ENCODE measurements around the gene ELMOD1.
"Not testable (repeated sequence)": the region's sequence is repeated elsewhere in the genome, so short reads cannot be mapped to it uniquely, and the experiment has no call there.

Gene ELMOD1

DNA sequence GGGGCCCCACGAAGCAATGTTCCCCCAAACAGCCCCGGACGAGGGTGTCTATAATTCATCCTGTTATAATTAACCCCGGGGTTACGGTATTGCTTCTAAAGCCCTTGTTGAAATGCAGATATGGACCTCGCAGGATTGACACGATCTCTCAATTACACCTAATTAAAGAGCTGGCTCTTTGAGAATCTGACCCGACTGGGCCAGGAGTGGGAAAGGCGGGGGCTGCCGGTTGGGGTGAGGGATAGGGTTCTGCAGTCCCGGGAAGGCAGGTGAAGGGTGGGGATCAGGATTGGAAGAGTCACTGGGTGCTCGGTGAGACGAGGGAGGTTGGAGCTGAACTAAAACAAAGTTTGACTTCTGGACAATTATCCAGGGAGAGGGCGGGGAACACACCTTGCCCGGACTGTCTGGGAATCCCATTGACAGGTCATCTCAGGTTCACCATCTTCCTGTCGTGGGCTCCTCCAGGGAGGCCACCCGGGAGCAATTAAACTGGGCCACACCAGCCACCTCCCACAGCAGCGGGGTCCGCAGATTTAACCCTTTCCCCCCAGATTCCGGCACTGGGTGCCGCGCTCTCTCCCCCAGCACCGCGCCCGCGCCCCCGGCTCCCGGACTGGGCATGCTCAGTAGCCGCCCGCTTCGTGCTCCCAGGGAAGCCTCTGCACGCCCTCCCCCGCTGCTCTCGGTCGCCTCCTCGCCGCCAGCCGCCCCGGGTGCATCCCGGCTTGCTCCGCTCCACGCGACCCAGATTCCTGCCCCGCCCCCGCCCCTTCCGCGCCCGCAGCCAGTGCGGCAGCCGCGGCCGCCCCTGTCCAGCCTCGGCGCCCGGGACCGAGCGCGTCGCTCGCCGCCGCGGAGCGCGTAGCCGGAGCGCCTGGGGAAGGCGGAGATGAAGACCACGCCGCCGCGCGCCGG, at the start of gene ELMOD1:
ELMOD1 (plus strand) TSS at position 688 of the 918 bp plus-strand sequence. CDS start 27,043 bp downstream, outside the sequence.
- Mint-ChIP-seq H3K4me1 (ENCODE audit: low read depth) (peaks cover 20% of the 10 kb centered on the region), H3K27ac (peak within 1 kb of the TSS; percentile 47), H3K9me3 (peaks cover 4% of the 10 kb centered on the region), H3K36me3 (ENCODE audit: low read depth) (no peaks in the 10 kb centered on the region), H3K27me3 (ENCODE audit: low read depth) (peaks cover 93% of the 10 kb centered on the region), H3K4me3 (peak within 1 kb of the TSS; percentile 83)

DNA sequence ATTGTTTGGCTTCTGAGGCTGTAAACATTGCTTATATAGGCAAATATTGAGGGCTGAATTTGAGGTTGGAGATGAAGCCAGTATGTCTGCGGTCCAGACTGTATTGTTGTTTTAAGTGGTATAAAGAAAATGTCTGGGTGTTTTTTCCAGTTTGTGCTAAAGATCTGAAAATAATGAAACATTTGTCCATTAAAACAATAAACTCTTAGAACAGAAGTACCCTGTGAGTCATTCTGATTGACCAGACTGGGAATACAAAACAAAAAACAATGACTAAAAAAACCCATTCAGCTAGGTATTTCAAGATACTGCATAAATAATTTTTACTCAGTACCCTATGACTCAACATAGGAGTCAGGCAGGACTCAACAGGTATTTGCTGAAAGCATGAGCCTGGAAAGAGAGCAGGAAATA, 45.8 kb upstream of the ELMOD1 start:
- Mint-ChIP-seq H3K4me3 (no peak overlapping the region), H3K9me3 (no peaks in the 10 kb centered on the region), H3K36me3 (ENCODE audit: low read depth) (peaks cover 10% of the 10 kb centered on the region), H3K27ac (no peak overlapping the region), H3K27me3 (ENCODE audit: low read depth) (no peaks in the 10 kb centered on the region), H3K4me1 (ENCODE audit: low read depth) (no peaks in the 10 kb centered on the region)

DNA sequence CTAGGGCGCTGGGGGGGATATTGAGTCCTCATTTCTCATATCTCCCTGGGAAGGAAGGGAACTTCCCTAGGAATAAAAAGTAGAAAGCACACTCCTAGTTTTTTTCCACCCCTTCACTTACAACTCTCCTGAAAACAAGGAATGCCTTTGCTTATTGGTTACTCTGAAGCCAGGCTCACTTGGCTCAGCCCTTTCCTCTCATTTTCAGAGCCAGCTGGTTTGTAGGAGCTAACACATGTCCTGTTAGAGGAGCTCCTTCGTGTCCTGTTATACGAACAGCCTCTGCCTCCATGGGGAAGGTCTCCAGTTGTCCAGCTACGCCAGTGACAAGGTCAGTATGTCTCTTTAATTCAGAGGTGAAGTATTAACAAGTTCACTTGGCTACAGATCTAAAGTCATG, 43.0 kb upstream of the ELMOD1 start:
- Mint-ChIP-seq H3K27me3 (ENCODE audit: low read depth) (no peaks in the 10 kb centered on the region), H3K9me3 (no peaks in the 10 kb centered on the region), H3K4me1 (ENCODE audit: low read depth) (no peaks in the 10 kb centered on the region), H3K4me3 (no peak overlapping the region), H3K27ac (no peak overlapping the region), H3K36me3 (ENCODE audit: low read depth) (peaks cover 12% of the 10 kb centered on the region)

DNA sequence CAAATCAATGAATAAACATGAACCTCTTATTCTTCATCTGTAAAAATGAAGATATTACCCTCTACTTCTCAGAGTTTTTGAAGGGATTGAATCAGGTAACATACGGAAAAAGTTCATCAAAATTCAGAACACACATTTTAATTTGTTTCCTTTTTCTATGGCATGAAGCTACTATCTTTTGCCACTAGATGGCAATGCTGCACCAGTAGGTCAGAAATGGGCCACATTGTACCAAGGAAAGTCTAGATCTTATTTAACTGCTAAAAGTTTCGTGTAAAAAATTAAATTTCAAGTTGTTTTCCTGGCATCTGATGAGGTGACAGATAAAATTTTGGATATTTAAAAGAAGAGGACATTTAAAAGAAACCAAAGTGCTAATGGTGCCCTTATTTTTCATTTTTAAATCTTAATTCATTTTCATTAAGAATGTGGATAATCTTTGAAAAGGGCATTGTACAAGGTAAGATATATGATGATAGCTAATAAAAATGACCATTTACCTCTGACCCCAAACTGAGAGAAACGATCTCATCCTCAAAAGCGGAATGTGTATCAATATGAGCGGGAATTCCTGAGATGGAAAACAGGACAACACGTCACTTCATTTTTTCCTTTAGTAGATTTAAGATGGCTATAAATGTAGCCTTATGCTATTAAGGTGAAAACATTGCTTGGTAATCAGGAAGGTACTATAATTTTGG, 41.5 kb upstream of the ELMOD1 start:
- no peak overlapping the region for H3K27ac Mint-ChIP-seq
- peaks cover 18% of the 10 kb centered on the region for H3K36me3 Mint-ChIP-seq (ENCODE audit: low read depth)
- H3K9me3 Mint-ChIP-seq: no peaks in the 10 kb centered on the region
- H3K4me1 Mint-ChIP-seq (ENCODE audit: low read depth): no peaks in the 10 kb centered on the region
- no peaks in the 10 kb centered on the region for H3K27me3 Mint-ChIP-seq (ENCODE audit: low read depth)
- H3K4me3 Mint-ChIP-seq: no peak overlapping the region

DNA sequence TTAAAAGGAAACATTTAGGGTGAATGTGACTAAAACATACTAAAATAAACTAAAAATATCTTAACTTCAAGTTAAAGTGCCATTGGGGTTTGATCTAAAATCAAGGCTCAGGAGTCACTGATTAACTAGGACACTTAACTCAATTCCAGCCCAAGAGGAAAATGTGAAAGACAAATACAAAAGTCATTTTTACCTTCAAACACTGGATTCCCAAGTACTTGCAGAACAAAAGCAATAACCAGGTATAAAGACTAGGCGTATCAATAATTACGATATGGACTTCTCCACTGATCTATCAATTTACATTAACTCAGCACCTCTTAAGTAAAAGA, 41.0 kb upstream of the ELMOD1 start:
- Mint-ChIP-seq H3K4me3 (no peak overlapping the region), H3K36me3 (ENCODE audit: low read depth) (peaks cover 18% of the 10 kb centered on the region), H3K4me1 (ENCODE audit: low read depth) (no peaks in the 10 kb centered on the region), H3K27ac (no peak overlapping the region), H3K9me3 (no peaks in the 10 kb centered on the region), H3K27me3 (ENCODE audit: low read depth) (no peaks in the 10 kb centered on the region)

DNA sequence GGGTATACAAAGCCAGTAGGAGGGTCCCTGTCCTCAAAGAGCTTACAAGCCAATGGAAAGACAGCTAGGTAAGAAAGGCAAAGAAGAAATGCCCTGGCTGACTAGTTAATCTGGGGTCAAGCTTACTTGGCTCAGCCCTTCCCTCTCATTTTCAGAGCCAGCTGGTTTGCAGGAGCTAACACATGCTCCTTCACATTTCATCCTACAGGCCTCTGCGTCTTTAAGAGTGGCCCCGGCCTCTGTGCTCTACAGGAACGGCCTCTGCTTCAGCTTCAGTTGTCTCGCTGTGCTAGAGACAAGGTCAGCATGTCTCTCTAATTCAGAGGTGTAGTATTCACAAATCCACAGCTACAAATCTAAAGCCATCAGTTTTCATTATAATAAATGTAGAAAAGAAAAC, 40.6 kb upstream of the ELMOD1 start:
- Mint-ChIP-seq H3K4me3 (no peak overlapping the region), H3K4me1 (ENCODE audit: low read depth) (no peaks in the 10 kb centered on the region), H3K36me3 (ENCODE audit: low read depth) (peaks cover 18% of the 10 kb centered on the region), H3K9me3 (no peaks in the 10 kb centered on the region), H3K27ac (no peak overlapping the region), H3K27me3 (ENCODE audit: low read depth) (no peaks in the 10 kb centered on the region)

DNA sequence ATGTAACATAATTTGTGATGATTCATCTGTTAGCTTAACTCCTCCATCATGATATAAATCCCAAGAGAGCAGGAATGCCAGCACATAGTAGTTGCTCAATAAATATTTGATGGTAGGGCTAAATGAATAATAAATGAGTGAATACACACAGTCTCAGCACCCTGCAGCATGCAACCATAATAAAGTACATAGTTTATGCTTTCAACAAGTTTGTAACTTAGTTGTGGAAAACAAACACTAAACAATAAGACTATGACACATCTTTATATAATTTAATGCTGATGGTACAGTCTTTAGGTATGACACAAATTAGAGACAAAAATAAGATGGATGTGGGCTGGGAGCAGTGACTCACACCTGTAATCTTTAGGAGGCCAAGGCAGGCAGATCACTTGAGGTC, 29.3 kb upstream of the ELMOD1 start:
- H3K27me3 Mint-ChIP-seq (ENCODE audit: low read depth): no peaks in the 10 kb centered on the region
- peaks cover 36% of the 10 kb centered on the region for H3K4me1 Mint-ChIP-seq (ENCODE audit: low read depth)
- no peak overlapping the region for H3K4me3 Mint-ChIP-seq
- no peak overlapping the region for H3K27ac Mint-ChIP-seq
- H3K9me3 Mint-ChIP-seq: no peaks in the 10 kb centered on the region
- peaks cover 6% of the 10 kb centered on the region for H3K36me3 Mint-ChIP-seq (ENCODE audit: low read depth)

DNA sequence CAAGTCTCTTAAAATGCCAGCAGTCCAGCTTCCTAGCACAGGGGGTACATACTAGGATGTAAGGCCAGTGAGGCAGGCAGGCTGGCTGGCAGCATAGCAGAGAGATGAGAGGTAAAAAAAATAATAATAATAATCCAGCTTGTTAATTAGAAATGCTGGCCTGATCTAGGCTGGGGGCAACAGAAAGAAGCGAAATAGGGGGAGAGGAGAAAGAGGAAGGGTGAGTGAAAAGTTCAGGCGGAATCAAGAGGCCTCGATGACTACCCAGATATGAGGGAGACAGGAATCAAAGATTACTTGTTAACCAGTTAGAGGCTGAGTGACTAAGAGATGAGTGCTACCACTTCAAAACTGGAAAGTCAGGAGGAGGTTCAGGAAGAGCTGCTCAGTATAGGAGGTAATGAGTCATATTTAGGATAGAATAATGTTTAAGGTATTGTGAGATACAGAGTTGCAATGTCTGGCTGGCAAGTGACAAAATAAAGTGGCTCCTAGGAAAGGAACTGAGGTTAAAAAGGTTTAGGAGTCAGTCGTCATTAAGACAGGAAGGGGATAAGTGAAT, 28.2 kb upstream of the ELMOD1 start:
- Mint-ChIP-seq H3K27ac (no peak overlapping the region), H3K9me3 (no peaks in the 10 kb centered on the region), H3K36me3 (ENCODE audit: low read depth) (peaks cover 6% of the 10 kb centered on the region), H3K4me3 (no peak overlapping the region), H3K4me1 (ENCODE audit: low read depth) (peaks cover 41% of the 10 kb centered on the region), H3K27me3 (ENCODE audit: low read depth) (no peaks in the 10 kb centered on the region)

DNA sequence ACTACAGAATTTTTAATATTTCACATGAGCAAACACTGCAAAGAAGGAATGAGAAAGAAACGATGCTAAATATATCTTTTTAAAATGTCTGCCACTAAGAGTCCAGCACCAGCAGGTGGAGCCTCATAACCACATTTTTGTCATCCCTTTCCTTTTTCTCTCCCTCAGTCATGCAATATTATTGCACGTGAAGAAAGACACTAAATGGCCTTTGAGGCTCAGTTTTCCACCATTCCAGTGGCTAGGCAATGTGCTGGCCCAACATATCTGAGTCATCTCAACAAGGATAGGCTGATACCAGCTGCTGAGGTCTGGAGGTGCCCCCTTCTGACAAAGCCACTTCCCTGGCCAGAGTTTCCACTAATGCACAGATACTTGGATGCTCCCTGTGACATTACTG, 27.2 kb upstream of the ELMOD1 start:
- H3K36me3 Mint-ChIP-seq (ENCODE audit: low read depth): peaks cover 6% of the 10 kb centered on the region
- H3K27ac Mint-ChIP-seq: no peak overlapping the region
- no peaks in the 10 kb centered on the region for H3K27me3 Mint-ChIP-seq (ENCODE audit: low read depth)
- H3K4me1 Mint-ChIP-seq (ENCODE audit: low read depth): peaks cover 42% of the 10 kb centered on the region
- peak overlapping the region; percentile 27 for H3K4me3 Mint-ChIP-seq
- no peaks in the 10 kb centered on the region for H3K9me3 Mint-ChIP-seq

DNA sequence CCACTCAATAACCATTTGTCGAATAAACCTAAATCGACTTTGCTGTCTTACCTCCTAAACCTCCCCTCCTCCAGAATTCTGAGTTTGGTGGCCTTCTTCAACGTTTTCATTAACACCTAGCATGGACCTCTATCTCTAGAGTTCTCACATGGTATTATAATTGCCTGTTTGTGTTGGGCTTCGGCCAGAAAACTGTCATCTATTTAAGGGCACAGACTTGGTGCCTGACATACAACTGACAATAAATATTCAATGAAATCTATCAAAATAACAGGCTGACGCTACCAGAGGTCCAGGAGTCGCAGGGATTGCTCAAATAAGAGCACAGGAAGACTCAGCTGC, 26.1 kb upstream of the ELMOD1 start:
- Mint-ChIP-seq H3K4me3 (peak overlapping the region; percentile 98), H3K9me3 (no peaks in the 10 kb centered on the region), H3K27ac (peak overlapping the region; percentile 98), H3K27me3 (ENCODE audit: low read depth) (no peaks in the 10 kb centered on the region), H3K36me3 (ENCODE audit: low read depth) (peaks cover 6% of the 10 kb centered on the region), H3K4me1 (ENCODE audit: low read depth) (peaks cover 42% of the 10 kb centered on the region)

DNA sequence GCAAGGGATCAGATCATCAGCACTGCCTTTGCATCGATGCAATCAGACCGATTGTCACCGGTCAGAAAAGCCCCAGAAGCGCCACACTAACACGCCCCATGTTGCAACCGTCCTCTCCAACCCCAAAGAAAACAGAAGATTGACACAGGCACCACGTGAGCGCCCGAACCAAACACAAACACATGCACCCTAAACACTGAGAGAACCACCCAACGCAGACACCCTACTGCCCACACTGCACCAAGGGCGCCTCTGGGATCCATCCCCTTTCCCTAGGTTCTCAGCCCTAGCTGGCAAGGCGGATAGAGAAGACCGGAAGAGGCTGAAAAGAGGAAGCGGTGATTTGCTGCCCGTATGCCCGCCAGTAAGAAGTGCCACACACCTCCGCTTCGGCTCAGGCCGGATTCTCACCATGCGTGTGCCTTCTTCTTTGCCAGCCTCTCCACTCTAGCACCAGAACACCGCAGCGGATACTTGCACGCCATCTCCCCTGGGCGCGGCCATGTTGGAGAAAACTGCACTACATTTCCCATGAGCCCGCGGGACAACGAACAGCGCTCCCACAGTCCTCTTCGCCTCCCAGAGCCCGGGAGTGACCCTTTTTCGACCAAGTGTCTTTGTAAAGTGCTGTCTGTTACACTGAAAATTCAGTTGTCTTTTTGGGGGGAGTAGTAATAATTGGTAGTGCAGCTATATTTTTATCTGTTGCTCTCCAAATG, 25.6 kb upstream of the ELMOD1 start, which contains the start of gene ALKBH8:
ALKBH8 (minus strand) TSS at position 517 of the 719 bp plus-strand sequence. CDS start 4,842 bp downstream, outside the sequence.
- H3K27me3 Mint-ChIP-seq (ENCODE audit: low read depth): no peaks in the 10 kb centered on the region
- peaks cover 42% of the 10 kb centered on the region for H3K4me1 Mint-ChIP-seq (ENCODE audit: low read depth)
- peaks cover 6% of the 10 kb centered on the region for H3K36me3 Mint-ChIP-seq (ENCODE audit: low read depth)
- no peaks in the 10 kb centered on the region for H3K9me3 Mint-ChIP-seq
- peak within 1 kb of the TSS; percentile 98 for H3K4me3 Mint-ChIP-seq
- peak within 1 kb of the TSS; percentile 98 for H3K27ac Mint-ChIP-seq

DNA sequence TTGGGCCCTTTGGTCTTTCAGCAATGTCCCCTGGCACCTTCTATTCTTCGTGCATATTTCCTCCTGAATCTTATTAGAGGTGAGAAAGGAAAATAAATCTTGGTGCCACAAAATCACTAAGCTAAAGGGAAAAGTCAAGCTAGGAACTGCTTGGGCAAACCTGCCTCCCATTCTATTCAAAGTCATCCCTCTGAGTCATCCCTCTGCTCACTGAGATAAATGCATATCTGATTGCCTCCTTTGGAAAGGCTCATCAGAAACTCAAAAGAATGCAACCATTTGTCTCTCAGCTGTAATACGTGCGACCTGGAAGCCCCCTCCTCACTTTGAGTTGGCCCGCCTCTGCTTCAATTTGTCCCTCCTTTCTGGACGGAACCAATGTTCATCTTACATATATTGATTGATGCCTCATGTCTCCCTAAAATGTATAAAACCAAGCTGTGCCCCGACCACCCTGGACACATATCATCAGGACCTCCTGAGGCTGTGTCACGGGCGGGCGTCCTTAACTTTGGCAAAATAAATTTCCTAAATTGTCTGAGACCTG, 24.9 kb upstream of the ELMOD1 start:
- Mint-ChIP-seq H3K27ac (peak overlapping the region; percentile 98), H3K4me3 (peak overlapping the region; percentile 98), H3K4me1 (ENCODE audit: low read depth) (peaks cover 42% of the 10 kb centered on the region)
- H3K9me3 Mint-ChIP-seq; H3K27me3 Mint-ChIP-seq (ENCODE audit: low read depth); H3K36me3 Mint-ChIP-seq (ENCODE audit: low read depth): not testable (repeated sequence)

DNA sequence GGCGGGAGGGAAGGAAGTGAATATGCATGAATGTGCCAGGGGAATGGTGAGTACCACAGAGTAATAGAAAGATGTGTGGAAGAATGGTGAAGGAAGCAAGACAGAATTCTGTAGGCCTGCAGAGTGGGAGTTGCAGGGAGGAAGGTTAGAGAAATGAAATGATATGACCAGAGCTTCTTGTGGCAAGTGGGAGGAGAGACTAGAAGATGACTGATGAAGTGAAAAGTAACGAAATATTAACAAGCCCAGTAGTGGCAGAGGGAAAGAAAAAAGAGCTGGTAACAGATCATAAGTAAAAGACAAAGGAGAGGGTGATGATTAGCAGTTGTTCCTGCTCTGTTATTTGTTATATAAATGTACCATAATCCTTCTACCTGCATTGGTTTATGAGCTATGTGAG, 24.4 kb upstream of the ELMOD1 start:
- H3K4me1 Mint-ChIP-seq (ENCODE audit: low read depth): peaks cover 42% of the 10 kb centered on the region
- H3K36me3 Mint-ChIP-seq (ENCODE audit: low read depth): peaks cover 6% of the 10 kb centered on the region
- H3K9me3 Mint-ChIP-seq: no peaks in the 10 kb centered on the region
- H3K27me3 Mint-ChIP-seq (ENCODE audit: low read depth): peaks cover 4% of the 10 kb centered on the region
- no peak overlapping the region for H3K27ac Mint-ChIP-seq
- peak overlapping the region; percentile 98 for H3K4me3 Mint-ChIP-seq

DNA sequence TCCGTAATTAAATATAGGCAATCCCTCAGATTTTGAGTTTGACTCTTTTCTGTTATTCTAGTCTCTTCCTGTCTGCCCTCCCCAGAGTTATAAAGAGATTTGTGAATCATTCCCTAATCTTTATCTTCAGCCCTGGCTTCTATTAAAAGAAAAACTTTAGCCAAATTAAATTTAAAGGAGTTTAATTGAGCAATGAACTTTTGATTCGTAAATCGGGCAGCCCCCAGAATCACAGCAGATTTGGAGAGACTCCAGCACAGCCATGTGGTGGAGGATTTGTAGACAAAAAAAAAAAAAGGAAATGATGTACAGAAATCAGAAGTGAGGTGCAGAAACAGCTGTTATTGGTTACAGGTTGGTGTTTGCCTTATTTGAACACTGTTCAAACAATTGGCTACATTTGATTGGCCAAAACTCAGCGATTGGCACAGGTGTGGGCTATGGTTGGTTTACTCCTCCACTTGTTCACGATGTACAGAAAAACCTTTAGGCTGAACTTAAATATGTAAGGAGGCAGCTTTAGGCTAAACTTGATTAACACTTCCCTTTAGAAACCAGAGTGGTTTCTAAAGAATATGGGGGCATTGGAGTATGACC, 23.1 kb upstream of the ELMOD1 start:
- Mint-ChIP-seq H3K27ac (no peak overlapping the region), H3K9me3 (no peaks in the 10 kb centered on the region), H3K4me1 (ENCODE audit: low read depth) (peaks cover 34% of the 10 kb centered on the region), H3K36me3 (ENCODE audit: low read depth) (peaks cover 6% of the 10 kb centered on the region), H3K4me3 (no peak overlapping the region), H3K27me3 (ENCODE audit: low read depth) (peaks cover 12% of the 10 kb centered on the region)
